AG04449 (cell line): ENCODE results near the gene PRPS2.

Source experiments
- CTCF ChIA-PET: fragments of 350-600 bp; formaldehyde crosslinking; extraction: SDS; loops from one replicate; lab custom pipeline; 2021; ENCODE audit warnings: antibody characterized with exemption; lab: Yijun Ruan, JAX
- POLR2A ChIA-PET: fragments of 400-600, 350-600 bp; formaldehyde crosslinking; extraction: SDS; loops from one replicate; lab custom pipeline; 2020; ENCODE audit warnings: antibody characterized with exemption, inconsistent platforms; lab: Yijun Ruan, JAX
- DNase-seq: peaks from one replicate; pipeline ENCODE4 v3.0.0-alpha.2; 2010; ENCODE audit warnings: low read depth, low spot score
- H3K4me3 ChIP-seq: 2 replicates; pipeline ENCODE4 v1.5.1; 2011; ENCODE audit warnings: low read depth, mild to moderate bottlenecking, control low read depth, low read length
- TF ChIP-seq, protein P1 (sequence below): IDR thresholded peaks from one replicate; pipeline ENCODE4 v1.5.1; 2011; ENCODE audit warnings: mild to moderate bottlenecking, moderate library complexity, low read length, control low read depth, inconsistent platforms; ENCODE audit not compliant: insufficient read depth; ENCODE audit errors: missing control alignments

Gene PRPS2

DNA sequence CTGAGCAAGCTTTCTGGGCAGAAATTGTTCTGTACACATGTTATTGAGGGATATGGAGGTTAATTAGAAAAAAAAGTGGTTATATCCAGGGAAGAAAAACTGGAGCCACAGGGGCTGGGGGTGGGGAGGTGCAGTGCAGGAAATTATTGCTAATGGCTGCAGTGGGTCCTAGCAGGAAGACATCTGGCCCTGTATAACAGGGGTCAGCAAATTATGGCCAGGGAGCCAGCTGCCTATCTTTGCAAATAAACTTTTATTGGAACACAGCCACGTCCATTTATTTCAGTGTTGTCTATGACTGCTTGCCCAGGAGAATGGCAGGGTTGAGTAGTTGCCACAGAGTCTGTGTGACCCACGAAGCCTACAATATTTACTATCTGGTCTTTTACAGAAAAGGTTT is 23.4 kb upstream of the PRPS2 start:
- no peak for DNase-seq
- ChIA-PET POLR2A (no interaction called here), CTCF (no interaction called here)
- TF ChIP-seq, protein P1, sequence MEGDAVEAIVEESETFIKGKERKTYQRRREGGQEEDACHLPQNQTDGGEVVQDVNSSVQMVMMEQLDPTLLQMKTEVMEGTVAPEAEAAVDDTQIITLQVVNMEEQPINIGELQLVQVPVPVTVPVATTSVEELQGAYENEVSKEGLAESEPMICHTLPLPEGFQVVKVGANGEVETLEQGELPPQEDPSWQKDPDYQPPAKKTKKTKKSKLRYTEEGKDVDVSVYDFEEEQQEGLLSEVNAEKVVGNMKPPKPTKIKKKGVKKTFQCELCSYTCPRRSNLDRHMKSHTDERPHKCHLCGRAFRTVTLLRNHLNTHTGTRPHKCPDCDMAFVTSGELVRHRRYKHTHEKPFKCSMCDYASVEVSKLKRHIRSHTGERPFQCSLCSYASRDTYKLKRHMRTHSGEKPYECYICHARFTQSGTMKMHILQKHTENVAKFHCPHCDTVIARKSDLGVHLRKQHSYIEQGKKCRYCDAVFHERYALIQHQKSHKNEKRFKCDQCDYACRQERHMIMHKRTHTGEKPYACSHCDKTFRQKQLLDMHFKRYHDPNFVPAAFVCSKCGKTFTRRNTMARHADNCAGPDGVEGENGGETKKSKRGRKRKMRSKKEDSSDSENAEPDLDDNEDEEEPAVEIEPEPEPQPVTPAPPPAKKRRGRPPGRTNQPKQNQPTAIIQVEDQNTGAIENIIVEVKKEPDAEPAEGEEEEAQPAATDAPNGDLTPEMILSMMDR = no peak
- no peak overlapping the region for H3K4me3 ChIP-seq

DNA sequence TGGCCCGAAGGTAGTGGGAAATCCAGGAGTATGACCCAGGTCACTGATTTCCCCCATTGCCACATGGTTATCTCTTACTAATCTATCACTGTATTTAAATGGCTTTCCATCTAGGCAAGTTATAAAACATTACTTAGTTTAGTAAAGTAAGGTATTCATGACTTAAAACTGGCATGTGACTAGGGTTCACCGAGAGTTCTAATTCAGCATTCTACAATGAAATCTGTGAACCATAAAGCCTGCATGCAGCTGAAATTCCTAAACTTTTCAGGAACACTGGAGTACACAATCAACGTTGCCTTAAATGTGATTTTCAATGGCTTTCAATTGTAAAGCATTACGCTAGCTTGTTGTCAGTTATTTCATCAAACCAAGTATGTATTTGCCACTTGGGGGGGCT is 22.7 kb upstream of the PRPS2 start:
- TF ChIP-seq, protein P1 = no peak
- no peak for DNase-seq
- H3K4me3 ChIP-seq = no peak overlapping the region
- POLR2A ChIA-PET = no interaction called here
- CTCF ChIA-PET = no interaction called here

DNA sequence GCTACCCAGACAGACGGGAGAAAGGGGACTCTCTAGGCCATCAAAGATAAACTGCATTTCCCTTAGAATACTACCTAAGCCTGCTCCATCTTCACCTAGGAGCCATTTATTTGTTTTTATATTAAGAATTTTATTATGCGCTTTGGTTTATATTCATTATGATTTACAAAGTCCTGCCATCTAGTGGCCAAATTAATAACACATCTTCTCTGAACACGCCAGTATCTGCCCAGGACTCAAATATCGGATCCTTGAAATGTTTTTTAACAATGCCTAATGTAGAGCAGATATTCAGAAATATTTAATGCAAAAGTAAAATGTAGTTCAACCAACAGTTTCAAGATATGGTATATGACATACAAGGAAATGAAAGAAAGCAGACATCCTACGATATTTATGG is 20.8 kb upstream of the PRPS2 start:
- POLR2A ChIA-PET = no interaction called here
- no peak for DNase-seq
- H3K4me3 ChIP-seq = no peak overlapping the region
- CTCF ChIA-PET = interaction anchor here (0.9 to 2.5 kb wide), 7 partner anchors 8 to 690 kb away, joined by 3 to 12 read pairs (median 6); partner anchors contain the start of gene PRPS2
- TF ChIP-seq, protein P1 = peak; percentile 12

DNA sequence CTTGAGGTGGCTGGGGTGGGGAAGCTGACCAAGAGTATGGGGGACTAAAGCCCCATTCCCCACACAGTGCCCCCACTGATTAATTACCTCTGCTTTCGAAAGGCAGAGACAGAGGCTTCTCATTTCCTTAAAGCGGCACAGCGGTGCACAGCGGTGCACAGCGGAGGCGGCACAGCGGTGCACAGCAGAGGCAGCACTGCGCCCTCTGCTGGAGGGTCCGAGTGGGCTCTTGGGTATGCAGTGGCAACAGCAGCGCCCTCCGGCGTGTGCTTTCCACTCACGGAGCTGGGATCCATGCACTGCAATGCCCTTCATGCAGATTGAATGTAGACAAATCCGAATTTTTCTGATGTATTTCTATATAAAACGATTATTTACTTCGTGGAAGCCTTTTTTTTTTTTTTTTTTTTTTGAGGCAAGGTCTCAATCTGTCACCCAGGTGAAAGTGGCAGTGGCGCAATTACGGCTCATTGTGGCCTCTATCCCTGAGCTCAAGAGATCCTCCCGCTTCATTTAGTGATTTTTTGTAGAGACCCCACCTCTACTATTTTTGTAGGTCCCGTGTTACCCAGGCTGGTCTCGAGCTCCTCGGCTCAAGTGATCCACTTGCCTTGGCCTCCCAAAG is 19.7 kb upstream of the PRPS2 start:
- DNase-seq = no peak
- CTCF ChIA-PET = interaction anchor here (0.6 to 2.5 kb wide), 14 partner anchors 8 to 1254 kb away, joined by 3 to 12 read pairs (median 3); partner anchors contain the start of gene PRPS2
- POLR2A ChIA-PET = no interaction called here
- no peak overlapping the region for H3K4me3 ChIP-seq
- TF ChIP-seq, protein P1 = peak; percentile 77

DNA sequence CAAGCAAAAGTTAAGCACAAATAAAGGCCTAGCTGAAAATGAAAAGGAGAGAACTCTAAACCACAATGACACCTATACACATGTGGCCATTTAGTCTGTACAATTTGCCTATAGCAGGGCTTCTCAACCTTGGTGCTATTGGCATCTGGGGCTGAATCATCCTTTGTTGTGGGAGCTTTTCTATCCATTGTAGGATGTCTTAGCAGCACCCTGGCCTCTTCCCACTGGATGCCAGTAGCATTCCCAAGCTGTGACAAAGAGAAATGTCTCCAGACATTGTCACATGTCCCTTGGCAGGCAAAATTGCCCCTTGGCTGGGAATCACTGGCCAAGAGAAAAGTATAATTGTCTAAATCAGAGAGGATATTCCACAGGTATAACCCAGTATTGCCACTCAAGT is 13.5 kb upstream of the PRPS2 start:
- TF ChIP-seq, protein P1 = no peak
- ChIA-PET POLR2A (no interaction called here), CTCF (interaction anchor here (1.8 kb wide), 1 partner anchor 8 kb away, joined by 5 read pairs; no protein-coding TSS in a partner anchor)
- no peak overlapping the region for H3K4me3 ChIP-seq
- no peak for DNase-seq

DNA sequence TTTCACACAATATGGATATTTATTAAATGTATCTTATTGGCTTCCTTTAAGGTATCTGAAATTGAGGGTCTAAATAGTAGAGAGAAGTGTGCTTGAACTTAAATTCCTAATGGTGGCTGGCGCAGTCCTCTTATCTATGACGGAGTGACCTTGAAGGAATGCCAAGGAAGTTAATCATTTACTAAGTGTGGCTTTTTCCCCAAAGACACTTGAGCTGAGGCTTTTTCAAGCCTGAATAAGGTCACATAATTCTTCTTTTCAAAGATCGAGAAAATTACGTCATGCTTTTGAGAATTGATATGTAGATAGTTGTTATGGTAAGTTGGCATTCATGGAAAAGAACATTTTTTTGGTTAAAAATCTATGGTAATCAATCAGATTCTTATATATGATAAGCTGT is 11.7 kb upstream of the PRPS2 start:
- ChIA-PET POLR2A (no interaction called here), CTCF (interaction anchor here (0.7 to 0.9 kb wide), 2 partner anchors 8 to 10 kb away, joined by 3 to 7 read pairs; no protein-coding TSS in a partner anchor)
- TF ChIP-seq, protein P1 = no peak
- H3K4me3 ChIP-seq = no peak overlapping the region
- no peak for DNase-seq
